GM11168 (cell line): ENCODE measurements around the gene IMPDH2.

Experiments
- in situ Hi-C: fragments of 300-500 bp; cut with MboI; formaldehyde crosslinking; loops from one replicate; pipeline ENCODE4 v1.12.0; 2022; ENCODE audit warnings: low sequenced_read_pairs; ENCODE audit not compliant: unreplicated experiment

The IMPDH2 gene

DNA sequence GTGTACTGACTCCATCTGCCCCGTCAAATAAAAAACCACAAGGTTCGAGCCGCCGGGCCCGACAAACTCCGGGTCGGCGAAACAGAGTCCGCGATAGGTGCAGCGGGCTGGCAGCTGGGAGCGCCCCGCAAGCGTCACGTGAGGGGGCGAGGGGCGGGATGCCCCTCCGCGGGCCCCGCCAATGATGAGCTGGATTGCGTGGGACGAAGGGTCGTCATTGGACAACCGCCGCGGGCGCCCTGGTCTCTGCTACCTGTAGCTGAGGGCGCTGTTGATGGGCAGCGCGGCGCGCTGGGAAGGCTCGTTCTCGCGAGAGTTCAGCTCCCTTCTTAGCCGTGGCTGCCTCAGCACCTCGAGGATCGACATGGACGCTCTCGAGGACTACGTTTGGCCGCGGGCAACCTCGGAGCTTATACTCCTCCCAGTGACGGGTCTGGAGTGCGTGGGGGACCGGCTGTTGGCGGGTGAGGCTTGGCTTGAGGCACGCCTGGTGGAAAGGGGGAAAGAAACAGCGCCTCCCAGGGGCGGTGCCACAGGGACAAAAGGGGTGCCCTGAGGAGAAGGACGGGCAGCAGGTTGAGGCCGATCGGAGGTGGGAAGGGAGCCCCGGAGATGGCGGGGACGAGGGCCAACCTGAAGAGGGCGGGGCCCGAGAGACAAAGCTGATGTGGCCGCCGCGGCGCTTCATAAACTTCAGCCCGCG, 22.0 kb downstream of the IMPDH2 start, which contains the start of gene WDR6:
WDR6 (plus strand) TSS at position 324 of the 703 bp plus-strand sequence; CDS start at position 365, 41 bp downstream.
- in situ Hi-C loops = no loop called here

DNA sequence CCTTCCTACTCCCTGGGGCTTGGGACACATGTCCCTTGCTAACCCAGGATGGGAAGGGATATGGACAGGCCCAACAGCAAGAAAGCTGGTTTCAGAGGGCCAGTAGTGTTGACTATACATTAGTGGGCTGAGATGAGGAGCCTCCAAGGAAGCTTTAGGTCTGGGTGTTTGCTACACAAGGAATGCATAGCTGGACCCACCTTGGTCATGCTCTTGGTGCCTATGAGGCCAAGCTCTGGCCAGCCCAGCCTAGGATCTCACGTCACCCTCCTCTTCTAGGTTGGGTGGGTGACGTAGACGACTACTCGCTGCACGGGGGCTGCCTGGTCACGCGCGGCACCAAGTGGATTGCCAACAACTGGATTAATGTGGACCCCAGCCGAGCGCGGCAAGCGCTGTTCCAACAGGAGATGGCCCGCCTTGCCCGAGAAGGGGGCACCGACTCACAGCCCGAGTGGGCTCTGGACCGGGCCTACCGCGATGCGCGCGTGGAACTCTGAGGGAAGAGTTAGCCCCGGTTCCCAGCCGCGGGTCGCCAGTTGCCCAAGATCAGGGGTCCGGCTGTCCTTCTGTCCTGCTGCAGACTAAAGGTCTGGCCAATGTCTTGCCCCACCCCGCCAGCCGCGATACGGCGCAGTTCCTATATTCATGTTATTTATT, 22.7 kb downstream of the IMPDH2 start:
- in situ Hi-C loops = no loop called here

DNA sequence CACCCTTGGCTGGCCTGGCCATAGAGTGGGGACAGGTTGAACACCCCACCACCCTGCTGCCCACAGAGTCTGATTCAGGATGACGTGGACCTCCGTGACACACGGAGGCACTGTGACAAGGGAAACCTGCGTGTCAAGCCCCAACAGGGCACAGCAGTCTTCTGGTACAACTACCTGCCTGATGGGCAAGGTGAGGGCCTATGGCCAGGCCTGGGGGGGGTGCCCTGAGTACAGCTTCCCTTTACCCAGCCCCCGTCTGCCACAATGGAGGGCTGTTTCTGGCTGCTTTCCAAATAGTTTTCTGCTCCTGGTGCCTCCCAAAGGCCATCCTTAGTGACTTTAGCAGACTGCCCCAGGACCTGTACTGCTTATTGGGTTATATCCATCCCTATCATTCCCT, 23.2 kb downstream of the IMPDH2 start:
- in situ Hi-C loops = no loop called here

DNA sequence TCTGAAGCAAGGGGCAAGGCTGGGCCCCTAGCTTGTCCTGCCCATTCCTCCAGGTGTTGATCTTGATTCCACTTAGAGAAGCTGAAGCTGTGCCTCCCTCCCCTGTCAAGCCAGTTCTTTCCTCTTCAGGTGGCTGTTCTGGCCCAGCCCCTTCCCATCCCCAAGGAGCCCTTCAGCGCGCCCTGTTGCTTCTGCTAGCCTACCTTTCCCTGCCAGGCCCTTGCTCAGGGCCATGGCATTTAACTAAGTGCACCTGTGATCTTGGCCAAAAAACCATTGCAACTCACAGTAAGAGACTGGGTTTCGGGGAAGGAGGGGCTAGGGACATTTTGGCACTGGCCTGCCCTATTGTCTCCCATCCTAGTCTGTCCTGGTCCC, 23.9 kb downstream of the IMPDH2 start:
- in situ Hi-C loops = no loop called here

DNA sequence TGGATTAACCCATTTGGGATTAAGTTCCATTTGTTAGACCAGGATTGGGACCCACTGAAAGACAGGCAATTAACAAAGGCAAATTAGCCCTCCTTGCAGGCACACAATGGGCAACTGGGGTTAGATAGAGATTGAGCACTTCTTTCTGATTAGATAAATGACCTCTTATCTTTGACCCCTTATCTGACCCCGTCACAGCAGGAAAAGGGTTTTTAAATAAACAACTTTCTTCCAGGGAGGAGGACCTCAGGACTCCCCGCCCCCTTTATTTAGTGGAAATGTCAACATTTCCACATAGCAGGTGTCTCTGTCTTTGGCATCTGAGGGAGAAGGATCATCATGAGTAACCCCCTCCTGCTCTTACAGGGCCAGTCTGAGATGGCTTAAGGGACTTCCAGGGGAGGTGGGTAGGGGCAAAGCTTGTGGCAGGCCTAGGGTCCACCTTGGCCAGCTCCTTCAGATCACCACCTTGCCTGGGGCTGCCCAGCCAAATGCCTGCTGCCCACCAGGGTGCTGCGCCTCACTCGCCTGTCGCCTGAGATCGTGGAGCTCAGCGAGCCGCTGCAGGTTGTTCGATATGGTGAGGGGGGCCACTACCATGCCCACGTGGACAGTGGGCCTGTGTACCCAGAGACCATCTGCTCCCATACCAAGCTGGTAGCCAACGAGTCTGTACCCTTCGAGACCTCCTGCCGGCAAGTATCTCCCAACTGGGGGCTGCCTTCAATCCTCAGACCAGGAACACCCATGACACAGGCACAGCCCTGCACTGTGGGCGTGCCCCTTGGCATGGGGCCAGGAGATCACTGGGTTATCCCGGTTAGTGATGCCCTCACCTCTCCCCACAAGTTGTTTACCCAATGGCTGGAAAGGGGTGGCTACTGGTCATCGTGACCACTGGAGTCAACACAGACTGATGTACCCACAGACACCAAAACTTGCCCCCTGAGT, 24.6 kb downstream of the IMPDH2 start:
- in situ Hi-C loops = no loop called here

DNA sequence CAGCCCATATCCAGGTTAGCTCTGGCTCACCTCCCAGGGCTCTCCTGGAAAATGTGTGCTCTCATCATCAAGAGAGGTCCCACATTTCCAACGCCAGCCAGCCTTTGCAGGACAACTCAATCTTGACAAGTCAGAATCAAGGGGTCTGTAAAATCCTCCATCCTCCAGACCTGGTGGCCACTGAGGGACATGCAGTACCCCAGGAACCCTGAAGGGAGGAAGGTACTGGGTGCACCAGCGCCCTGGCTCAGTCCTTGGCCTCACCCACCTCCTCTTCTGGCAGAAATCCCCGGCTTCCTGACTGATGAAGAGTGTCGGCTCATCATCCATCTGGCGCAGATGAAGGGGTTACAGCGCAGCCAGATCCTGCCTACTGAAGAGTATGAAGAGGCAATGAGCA, 28.0 kb downstream of the IMPDH2 start:
- in situ Hi-C loops = no loop called here

DNA sequence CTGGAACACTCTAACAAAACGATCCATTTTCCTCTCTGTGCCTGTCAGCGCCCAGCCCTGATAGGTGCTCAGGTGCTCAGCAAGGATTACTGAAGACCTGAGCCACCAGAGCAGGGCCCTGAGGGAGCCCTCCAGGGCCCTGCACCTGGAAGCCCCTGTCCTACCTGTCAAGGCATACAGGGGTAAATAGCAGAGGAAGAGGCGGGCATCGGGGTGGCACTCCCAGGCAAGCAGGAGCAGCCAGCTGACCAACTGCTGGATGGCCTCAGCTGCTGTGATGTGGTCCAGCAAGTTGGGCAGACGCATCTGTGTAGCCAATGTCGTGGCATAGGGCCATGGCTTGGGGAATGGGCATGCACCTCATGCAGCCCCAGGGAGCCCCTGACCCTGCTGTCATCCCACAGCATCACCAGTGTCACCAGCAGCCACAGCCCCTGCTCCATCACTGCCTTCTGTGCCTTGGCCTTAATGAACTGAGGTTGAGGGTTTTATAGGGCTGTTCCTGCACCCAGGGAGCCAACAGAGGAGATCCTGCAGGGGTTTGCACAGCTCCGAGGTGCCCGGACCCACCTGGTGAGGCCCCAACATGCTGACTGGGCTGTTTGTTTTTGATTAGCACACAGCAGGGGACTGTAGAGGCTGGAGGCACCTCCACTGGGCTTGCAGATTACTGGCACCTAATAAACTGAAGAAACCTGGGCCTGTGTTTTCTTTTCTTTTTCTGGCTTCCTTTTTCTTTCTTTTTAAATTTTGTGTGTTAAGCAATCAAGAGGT, 29.9 kb downstream of the IMPDH2 start:
- in situ Hi-C loops = no loop called here

DNA sequence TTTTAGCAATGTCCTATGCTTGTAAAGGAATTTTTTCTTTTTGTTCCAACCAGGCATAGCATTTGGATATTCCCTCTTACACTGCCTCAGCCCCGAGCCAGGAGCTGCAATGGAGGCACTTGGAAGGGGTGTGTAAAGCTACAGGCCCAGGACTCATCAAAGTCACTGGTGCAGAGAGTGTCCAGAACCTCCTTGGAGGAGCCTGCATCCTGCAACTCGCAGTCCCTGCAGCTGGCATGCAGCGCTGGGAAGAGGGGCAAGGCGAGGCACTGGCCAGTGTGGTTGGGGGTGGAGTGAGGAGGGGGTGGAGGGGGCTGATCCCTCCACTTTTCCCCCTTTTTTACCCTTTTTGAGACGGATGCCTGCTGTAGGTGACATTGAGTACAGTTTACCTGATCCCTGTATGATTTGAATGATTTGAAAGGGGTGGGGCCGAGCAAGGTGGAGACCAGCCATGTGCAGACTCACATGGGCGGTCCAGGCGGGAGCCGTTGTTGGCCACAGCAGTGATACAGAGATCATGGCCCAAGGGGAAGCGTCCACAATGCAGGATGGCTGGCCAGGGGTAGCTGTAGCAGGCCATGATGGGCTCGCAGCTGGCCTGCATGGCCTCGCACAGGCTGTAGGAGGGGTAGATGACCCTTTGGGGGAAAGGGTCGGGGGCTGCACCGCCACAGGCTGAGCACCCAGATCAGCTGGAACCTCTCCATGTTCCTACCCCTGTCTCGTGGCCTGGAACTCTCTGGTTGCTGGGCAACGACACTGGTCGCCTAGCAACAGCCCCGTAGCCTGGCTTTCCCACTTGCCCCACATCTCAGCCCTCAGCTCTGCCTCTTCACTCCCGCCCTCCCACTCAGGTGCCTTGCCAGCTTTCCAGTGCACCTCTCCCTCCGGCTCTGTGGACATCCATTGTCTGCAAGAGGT, 31.2 kb downstream of the IMPDH2 start:
- in situ Hi-C loops = no loop called here

DNA sequence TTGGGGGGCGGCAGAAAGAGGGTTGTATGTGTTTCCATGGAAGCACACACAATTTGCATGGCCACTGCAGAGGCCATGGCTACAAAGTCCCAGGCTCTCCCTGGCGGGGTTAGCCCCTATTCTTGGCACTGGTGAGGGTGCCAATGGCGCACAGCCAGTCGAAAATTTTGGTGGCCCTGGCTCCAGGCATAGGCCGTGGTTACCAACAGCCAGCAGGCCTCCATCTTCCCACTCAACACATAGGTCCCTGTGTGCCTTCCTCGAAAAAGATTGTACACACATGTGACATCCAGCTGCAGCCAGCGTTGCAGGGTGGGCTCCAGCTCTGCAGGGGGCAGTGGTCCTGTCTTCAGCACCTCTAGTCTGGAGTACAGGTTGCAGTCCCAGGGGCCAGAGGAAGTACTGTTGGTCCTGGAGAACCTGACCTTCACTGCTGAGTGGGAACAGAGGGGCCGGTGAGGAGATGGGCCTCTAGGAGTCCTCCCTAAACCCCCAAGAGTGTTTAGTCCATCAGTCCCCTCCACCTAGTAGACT, 32.0 kb downstream of the IMPDH2 start:
- in situ Hi-C loops = no loop called here

DNA sequence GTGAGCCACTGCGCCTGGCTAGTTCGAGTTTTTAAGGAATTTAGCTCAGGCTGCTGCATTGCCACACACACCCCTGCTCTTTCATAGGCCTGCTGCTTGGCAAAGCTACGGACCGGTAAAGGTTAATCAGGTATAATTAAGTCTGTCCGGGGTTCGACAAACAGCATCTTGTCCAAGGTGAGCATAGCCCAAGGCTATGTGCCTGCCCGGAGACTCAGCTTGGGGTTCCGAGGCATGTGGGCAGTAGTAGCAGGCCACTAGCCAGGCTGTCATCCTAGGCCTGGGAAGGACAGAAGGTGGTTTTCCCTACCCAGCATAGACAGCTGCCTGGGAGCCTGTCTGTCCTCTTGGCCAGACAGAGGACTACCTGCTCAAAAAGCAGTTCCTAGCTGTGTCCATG, 32.6 kb downstream of the IMPDH2 start:
- in situ Hi-C loops = no loop called here

DNA sequence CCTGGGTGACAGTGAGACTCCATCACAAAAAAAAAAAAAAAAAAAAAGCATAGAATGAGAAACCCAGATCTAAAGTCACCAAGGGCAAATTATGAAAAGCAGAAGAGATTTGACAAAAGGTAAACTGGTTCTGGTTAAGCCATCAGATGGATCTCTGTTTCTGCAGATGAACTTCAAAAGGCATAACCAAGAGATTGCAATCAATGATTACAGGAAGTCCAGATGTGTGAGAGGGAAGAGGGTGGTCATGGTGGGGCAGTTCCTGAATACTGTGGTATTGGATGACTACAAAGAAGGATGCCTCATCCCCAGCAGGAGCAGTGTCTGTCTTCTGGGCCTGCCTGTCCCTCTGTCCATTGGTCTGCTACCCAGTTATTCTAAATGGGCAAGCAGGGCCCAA, 35.4 kb downstream of the IMPDH2 start:
- in situ Hi-C loops = no loop called here

DNA sequence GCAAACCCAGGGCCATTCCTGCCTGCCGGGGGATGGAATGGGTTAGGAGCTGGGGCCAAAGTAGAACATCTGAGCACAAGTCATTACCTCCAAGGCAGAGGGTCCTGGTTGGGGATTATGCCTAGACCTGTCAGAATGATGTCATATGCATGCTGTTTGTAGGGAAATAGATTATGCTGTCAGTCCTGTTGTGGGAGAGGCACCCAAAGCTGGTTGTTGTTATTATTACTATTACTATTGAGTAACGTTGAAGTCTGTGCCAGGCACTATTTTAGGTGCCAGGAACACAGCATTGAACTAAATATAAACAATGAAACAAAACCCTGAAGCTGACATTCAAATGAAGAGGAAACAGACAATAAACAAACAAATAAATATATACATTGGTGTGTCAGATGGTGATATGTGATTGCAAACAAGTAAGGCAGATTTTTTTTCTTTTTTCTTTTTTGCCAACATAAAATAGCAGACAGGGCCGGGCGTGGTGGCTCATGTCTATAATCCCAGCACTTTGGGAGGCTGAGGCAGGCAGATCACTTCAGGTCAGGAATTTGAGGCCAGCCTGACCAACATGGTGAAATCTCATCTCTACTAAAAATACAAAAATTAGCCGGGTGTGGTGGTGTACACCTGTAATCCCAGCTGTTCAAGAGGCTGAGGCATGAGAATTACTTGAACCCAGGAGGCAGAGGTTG, 37.2 kb downstream of the IMPDH2 start:
- in situ Hi-C loops = no loop called here

DNA sequence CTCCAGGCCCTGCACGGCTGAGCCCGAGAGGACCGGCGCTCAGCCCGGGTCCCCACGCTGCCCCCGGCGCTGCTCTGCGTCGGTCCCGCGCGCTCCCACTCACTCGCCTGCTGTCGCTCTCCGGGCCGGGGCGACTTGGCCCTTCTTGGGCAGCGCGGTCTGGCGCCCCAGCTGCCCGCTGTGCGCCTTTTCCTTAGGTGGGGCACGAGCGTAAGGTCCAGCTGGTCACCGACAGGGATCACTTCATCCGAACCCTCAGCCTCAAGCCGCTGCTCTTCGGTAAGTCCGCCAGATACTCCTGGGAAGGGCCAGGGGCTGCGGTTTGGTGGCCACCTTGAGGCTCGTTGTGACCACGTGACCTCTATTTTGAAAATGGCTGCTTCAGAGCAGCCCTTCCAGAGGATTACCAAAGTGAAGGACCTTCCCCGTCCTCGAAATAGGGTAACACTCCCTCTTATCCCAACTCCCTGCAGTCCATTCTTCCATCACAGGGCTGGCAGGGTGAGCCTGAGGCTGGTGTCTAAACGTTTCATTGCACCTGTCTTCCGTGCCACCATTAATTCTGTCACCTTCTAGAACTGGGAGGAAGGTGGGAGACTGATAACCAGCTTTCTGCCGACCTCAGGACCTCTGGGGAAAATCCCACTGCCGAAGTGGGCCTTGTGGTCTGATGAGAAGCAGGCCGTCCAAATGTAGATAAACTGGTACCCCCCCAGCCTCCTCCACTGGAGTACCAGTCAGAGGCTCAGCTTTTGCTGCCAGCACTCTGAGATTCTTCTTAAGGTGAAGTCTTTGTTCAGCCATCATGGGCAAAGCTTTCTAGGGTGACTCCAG, 38.3 kb downstream of the IMPDH2 start:
- in situ Hi-C loops = no loop called here

DNA sequence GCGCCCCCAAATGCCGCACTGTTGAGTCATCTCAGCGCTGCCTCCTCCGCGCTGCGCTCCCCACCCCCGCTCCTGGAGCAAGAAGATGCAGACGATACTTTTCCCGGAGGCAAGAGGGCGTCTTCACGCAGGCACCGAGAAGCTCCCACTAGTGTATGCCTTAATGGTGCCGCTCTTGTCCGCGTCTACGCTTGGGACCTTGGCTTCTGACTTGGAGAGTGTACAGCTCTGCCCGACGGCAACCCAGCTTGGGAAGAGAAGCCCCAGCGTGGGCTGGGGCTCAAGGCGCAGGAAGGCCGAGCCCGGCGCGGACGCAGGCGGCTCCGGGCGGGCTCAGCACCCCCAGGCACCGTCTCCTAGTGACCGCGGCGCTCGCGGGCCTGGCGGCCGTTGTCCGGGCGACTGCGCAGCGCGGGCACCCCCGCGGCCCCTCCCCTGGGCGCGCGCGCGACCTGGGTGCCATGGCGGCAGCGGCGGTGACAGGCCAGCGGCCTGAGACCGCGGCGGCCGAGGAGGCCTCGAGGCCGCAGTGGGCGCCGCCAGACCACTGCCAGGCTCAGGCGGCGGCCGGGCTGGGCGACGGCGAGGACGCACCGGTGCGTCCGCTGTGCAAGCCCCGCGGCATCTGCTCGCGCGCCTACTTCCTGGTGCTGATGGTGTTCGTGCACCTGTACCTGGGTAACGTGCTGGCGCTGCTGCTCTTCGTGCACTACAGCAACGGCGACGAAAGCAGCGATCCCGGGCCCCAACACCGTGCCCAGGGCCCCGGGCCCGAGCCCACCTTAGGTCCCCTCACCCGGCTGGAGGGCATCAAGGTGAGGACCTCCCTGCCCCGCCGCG, 39.2 kb downstream of the IMPDH2 start, which contains the start of gene P4HTM:
P4HTM (plus strand) TSS at position 446 of the 840 bp plus-strand sequence; CDS start at position 462, 16 bp downstream.
- in situ Hi-C loops = no loop called here

DNA sequence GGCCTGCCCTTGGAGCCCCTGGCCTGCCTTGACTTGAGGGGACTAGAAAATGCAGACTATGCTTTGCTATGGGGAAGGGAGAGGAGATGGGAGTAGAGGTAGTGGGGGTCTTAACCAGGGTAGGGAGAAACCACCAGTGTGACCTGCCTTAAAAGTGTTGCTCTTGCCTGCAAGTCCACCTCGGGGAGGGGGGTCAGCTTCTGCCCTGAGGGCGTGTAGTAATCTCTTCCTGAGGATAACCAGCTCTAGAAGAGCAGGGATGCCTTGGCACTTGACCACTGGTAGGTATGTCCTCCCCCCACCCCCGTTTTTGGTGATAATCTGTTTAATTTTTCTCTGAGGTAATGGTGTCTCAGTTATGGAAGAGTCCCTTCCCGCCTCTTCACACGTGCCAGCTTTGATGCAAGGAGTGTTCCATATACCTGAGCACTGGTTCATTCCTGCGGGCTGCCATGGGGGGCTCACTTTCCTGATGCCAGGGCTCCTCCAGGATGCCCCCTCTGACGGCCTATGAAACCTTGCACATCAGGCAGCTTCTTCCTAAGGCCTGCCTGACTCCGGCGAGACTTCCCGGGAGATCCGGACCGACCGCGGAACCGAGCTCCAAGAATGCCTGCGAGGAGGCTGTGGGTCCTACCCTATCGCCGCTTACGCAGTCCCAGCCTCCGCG, 39.9 kb downstream of the IMPDH2 start:
- in situ Hi-C loops = no loop called here

DNA sequence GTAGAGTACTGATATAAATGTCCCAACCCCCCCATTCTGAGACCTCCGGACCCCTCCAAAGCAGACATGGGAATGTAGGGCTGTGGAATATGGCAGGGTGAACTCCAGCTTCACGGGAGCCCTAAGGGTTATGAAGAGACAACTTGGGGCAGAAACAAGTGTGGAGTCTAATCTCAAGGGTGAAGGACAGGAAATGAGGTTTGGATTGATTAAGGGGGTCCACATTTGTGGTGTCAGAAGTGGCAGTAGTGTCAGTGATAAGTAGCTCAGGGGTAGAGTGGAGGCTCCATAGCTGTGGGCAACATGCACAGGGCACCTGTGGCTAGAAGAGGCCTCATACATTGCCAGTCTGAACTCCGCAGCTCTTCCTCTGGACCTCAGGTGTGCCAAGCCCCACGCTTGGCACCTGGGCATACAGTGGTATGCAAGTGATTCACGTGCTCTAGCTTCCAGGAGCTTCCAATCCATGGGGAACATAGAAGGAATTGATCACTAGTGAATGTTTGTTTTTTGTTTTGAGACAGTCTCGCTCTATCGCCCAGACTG, 43.3 kb downstream of the IMPDH2 start:
- in situ Hi-C loops = no loop called here
